Astrocyte (in vitro differentiated cells and primary cell): ENCODE results near the gene EVC.

ENCODE experiments used
- EZH2 ChIP-seq: IDR thresholded peaks from 2 replicates; pipeline ENCODE4 v1.6.1; 2012; ENCODE audit warnings: mild to moderate bottlenecking, low read length, inconsistent platforms; ENCODE audit not compliant: insufficient read depth
- TF ChIP-seq, protein P1 (sequence below): IDR thresholded peaks from 2 replicates; pipeline ENCODE4 v1.5.1; 2011; ENCODE audit warnings: low read depth, mild to moderate bottlenecking, inconsistent platforms, low read length, moderate library complexity; ENCODE audit not compliant: insufficient read depth

DNA sequence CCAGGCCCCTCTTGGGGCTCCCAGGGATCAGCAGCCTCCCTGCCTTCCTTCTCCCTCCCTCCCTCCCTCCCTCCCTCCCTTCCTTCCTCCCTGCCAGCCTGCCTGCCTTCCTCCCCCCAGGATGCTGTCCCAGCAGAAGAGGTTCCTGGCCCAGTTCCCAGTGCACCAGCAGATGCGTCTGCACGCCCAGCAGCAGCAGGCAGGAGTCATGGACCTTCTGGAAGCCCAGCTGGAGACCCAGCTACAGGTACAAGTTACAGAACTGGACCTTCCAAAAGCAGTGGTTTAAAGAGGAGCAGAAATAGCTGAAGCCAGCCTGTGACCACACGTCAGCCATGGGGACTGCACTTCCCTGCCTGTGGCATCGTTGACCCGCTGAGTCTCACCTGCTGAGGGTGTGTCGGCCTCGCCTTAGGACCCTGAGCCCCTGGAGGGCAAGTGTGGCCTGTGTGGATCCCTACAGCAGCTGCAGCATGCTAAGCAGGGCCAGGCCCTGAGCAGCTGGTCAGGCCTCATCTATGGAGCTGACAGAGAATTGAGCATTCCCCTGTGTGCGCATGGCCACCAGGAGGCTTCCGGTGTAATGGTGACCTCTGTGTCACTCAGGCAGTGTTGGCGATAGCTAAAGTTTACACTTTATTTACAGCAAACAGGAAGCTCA is 97.2 kb downstream of the EVC start:
- TF ChIP-seq, protein P1, sequence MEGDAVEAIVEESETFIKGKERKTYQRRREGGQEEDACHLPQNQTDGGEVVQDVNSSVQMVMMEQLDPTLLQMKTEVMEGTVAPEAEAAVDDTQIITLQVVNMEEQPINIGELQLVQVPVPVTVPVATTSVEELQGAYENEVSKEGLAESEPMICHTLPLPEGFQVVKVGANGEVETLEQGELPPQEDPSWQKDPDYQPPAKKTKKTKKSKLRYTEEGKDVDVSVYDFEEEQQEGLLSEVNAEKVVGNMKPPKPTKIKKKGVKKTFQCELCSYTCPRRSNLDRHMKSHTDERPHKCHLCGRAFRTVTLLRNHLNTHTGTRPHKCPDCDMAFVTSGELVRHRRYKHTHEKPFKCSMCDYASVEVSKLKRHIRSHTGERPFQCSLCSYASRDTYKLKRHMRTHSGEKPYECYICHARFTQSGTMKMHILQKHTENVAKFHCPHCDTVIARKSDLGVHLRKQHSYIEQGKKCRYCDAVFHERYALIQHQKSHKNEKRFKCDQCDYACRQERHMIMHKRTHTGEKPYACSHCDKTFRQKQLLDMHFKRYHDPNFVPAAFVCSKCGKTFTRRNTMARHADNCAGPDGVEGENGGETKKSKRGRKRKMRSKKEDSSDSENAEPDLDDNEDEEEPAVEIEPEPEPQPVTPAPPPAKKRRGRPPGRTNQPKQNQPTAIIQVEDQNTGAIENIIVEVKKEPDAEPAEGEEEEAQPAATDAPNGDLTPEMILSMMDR = no peak
- no peak for TF ChIP-seq EZH2
